ENCODE data around the gene LY6G5B.
A peak's percentile ranks its signal among the peaks of the same experiment; 100 is the strongest.

The LY6G5B gene

GRCh38 chr6:31669676-31670075, at the start of gene LY6G5B:
Gene LY6G5B (plus strand): TSS chr6:31669976. CDS start chr6:31670951, 975 bp downstream.
- no peak for DNase-seq (ENCODE audit: low spot score)

GRCh38 chr6:31620586-31621319, 49.0 kb upstream of the LY6G5B start, which contains the start of gene PRRC2A:
Gene PRRC2A (plus strand): TSS chr6:31620715. CDS start chr6:31622790, 2,075 bp downstream.
- DNase-seq (ENCODE audit: low spot score): peak; percentile 76

- DNase-seq (ENCODE audit: low spot score): no peak
Measured at GRCh38 chr6:31621320-31621939, 48.3 kb upstream of the LY6G5B start.

- no peak for DNase-seq (ENCODE audit: low spot score)
Measured at GRCh38 chr6:31621991-31622390, 47.8 kb upstream of the LY6G5B start.

- no peak for DNase-seq (ENCODE audit: low spot score)
Measured at GRCh38 chr6:31622684-31623091, 47.1 kb upstream of the LY6G5B start.

GRCh38 chr6:31624070-31624469, 45.7 kb upstream of the LY6G5B start:
- no peak for DNase-seq (ENCODE audit: low spot score)

GRCh38 chr6:31626952-31627351, 42.8 kb upstream of the LY6G5B start:
- DNase-seq (ENCODE audit: low spot score): no peak

- DNase-seq (ENCODE audit: low spot score): no peak
Measured at GRCh38 chr6:31627690-31628287, 42.0 kb upstream of the LY6G5B start.

- no peak for DNase-seq (ENCODE audit: low spot score)
Measured at GRCh38 chr6:31629014-31629413, 40.8 kb upstream of the LY6G5B start.

- DNase-seq (ENCODE audit: low spot score): no peak
Measured at GRCh38 chr6:31630177-31630934, 39.4 kb upstream of the LY6G5B start.

GRCh38 chr6:31631209-31631608, 38.6 kb upstream of the LY6G5B start:
- DNase-seq (ENCODE audit: low spot score): no peak

GRCh38 chr6:31631681-31632278, 38.0 kb upstream of the LY6G5B start:
- DNase-seq (ENCODE audit: low spot score): peak; percentile 50

GRCh38 chr6:31632279-31632946, 37.4 kb upstream of the LY6G5B start:
- DNase-seq (ENCODE audit: low spot score): no peak

- DNase-seq (ENCODE audit: low spot score): no peak
Measured at GRCh38 chr6:31633447-31633846, 36.3 kb upstream of the LY6G5B start.

GRCh38 chr6:31634131-31634530, 35.6 kb upstream of the LY6G5B start:
- DNase-seq (ENCODE audit: low spot score): no peak

- no peak for DNase-seq (ENCODE audit: low spot score)
Measured at GRCh38 chr6:31634969-31635575, 34.7 kb upstream of the LY6G5B start.

- no peak for DNase-seq (ENCODE audit: low spot score)
Measured at GRCh38 chr6:31636698-31637596, 32.8 kb upstream of the LY6G5B start.

GRCh38 chr6:31639043-31639442, 30.7 kb upstream of the LY6G5B start:
- no peak for DNase-seq (ENCODE audit: low spot score)

- no peak for DNase-seq (ENCODE audit: low spot score)
Measured at GRCh38 chr6:31639449-31639861, 30.3 kb upstream of the LY6G5B start.

- no peak for DNase-seq (ENCODE audit: low spot score)
Measured at GRCh38 chr6:31640612-31641011, 29.2 kb upstream of the LY6G5B start.
